Neuronal stem cell (in vitro differentiated cells): ENCODE measurements around the gene TRAPPC1.

Source experiments
- DNase-seq: peaks from one replicate; pipeline ENCODE4 v3.0.0-alpha.2; 2013; ENCODE audit warnings: low spot score
- H2AFZ ChIP-seq: one replicate; pipeline ENCODE4 v1.6.1; 2013; ENCODE audit warnings: mild to moderate bottlenecking, low read length, inconsistent platforms
- H2AK5ac ChIP-seq: 2 replicates; pipeline ENCODE4 v1.6.1; 2013; ENCODE audit warnings: low read depth, mild to moderate bottlenecking, inconsistent platforms, low read length, moderate library complexity, mixed read lengths
- H2BK120ac ChIP-seq: 2 replicates; pipeline ENCODE4 v1.6.1; 2013; ENCODE audit warnings: low read depth, mild to moderate bottlenecking, inconsistent platforms, low read length, moderate library complexity, mixed read lengths
- H2BK12ac ChIP-seq: one replicate; pipeline ENCODE4 v1.6.1; 2013; ENCODE audit warnings: low read length, inconsistent platforms
- H2BK15ac ChIP-seq: 2 replicates; pipeline ENCODE4 v1.6.1; 2013; ENCODE audit warnings: mild to moderate bottlenecking, low read length, inconsistent platforms, mixed read lengths
- H2BK5ac ChIP-seq: one replicate; pipeline ENCODE4 v1.6.1; 2013; ENCODE audit warnings: inconsistent platforms, mild to moderate bottlenecking, low read length, moderate library complexity
- H3K14ac ChIP-seq: one replicate; pipeline ENCODE4 v1.6.1; 2013; ENCODE audit warnings: low read length, inconsistent platforms
- H3K18ac ChIP-seq: 2 replicates; pipeline ENCODE4 v1.6.1; 2013; ENCODE audit warnings: low read length, inconsistent platforms
- H3K23ac ChIP-seq: 2 replicates; pipeline ENCODE4 v1.6.1; 2013; ENCODE audit warnings: low read depth, mild to moderate bottlenecking, mixed read lengths, low read length, inconsistent platforms; ENCODE audit not compliant: poor library complexity
- H3K27ac ChIP-seq: replicated peaks from 3 replicates; pipeline ENCODE4 v1.5.1; 2013; ENCODE audit warnings: low read length, inconsistent platforms
- H3K27me3 ChIP-seq, 3 experiments: 2 replicates each; pipeline ENCODE4 v1.6.1; 2013; ENCODE audit warnings: low read length in 3 of 3, mild to moderate bottlenecking in 2 of 3, inconsistent platforms in 1 of 3, low read depth in 1 of 3, mixed read lengths in 1 of 3, moderate library complexity in 1 of 3; ENCODE audit not compliant: control insufficient read depth in 3 of 3, insufficient read depth in 3 of 3
- H3K36me3 ChIP-seq, 2 donors: replicated peaks in 1 of 2; 2 replicates each; pipeline ENCODE4 v1.6.1; 2013; ENCODE audit warnings: low read length in 2 of 2; ENCODE audit not compliant: control insufficient read depth in 2 of 2, insufficient read depth in 2 of 2
- H3K4ac ChIP-seq: 2 replicates; pipeline ENCODE4 v1.6.1; 2013; ENCODE audit warnings: inconsistent platforms, mild to moderate bottlenecking, low read length, moderate library complexity
- H3K4me1 ChIP-seq, 2 donors: 1 replicate in 1 of 2; 2 replicates in 1 of 2; pipeline ENCODE4 v1.6.1; 2013; ENCODE audit warnings: low read length in 2 of 2, low read depth in 1 of 2; ENCODE audit not compliant: control insufficient read depth in 2 of 2, insufficient read depth in 1 of 2
- H3K4me2 ChIP-seq: one replicate; pipeline ENCODE4 v1.6.1; 2013; ENCODE audit warnings: mild to moderate bottlenecking, low read length, inconsistent platforms; ENCODE audit not compliant: insufficient read depth, poor library complexity, severe bottlenecking
- H3K4me3 ChIP-seq, 2 donors: 2 replicates each; pipeline ENCODE4 v1.5.1; 2013; ENCODE audit warnings: low read length in 2 of 2, mild to moderate bottlenecking in 2 of 2, inconsistent platforms in 1 of 2, moderate library complexity in 1 of 2
- H3K79me1 ChIP-seq: one replicate; pipeline ENCODE4 v1.6.1; 2013; ENCODE audit warnings: low read depth, mild to moderate bottlenecking, inconsistent platforms, low read length, moderate library complexity
- H3K9ac ChIP-seq: one replicate; pipeline ENCODE4 v1.6.1; 2013; ENCODE audit warnings: mild to moderate bottlenecking, low read depth, low read length, inconsistent platforms; ENCODE audit not compliant: poor library complexity
- H3K9me3 ChIP-seq, 2 donors: replicated peaks in 1 of 2; 2 replicates each; pipeline versions ENCODE3 to v1.6.1; 2013; ENCODE audit warnings: low read length in 2 of 2, mild to moderate bottlenecking in 2 of 2, inconsistent platforms in 1 of 2, low read depth in 1 of 2, mixed read lengths in 1 of 2, moderate library complexity in 1 of 2; ENCODE audit not compliant: control insufficient read depth in 2 of 2, insufficient read depth in 1 of 2
- H4K8ac ChIP-seq: one replicate; pipeline ENCODE4 v1.6.1; 2013; ENCODE audit warnings: low read depth, mild to moderate bottlenecking, inconsistent platforms, low read length, moderate library complexity
- H4K91ac ChIP-seq: one replicate; pipeline ENCODE4 v1.6.1; 2013; ENCODE audit warnings: low read length, low read depth, mild to moderate bottlenecking, inconsistent platforms; ENCODE audit not compliant: poor library complexity
- WGBS, 2 donors: extraction: QIAGEN DNeasy Blood & Tissue Kit; methylation state at CpG; one replicate each; pipeline ENCODE4 v1.1.7; 2013; ENCODE audit warnings: missing lambda C conversion rate in 2 of 2, mixed read lengths in 1 of 2; ENCODE audit not compliant: insufficient read length in 2 of 2, insufficient replicate concordance in 1 of 2; ENCODE audit errors: extremely low coverage in 2 of 2; 5-methylcytosine and 5-hydroxymethylcytosine counted together

Gene TRAPPC1

GRCh38 chr17:7903154-7904103, 28.3 kb downstream of the TRAPPC1 start:
- no CpG with 5 or more reads among the region's 22 CpGs for WGBS, 2 donors
- peaks cover 18 to 97% of the 10 kb centered on the region in 2 donors for H3K36me3 ChIP-seq
- H3K9ac ChIP-seq, result no peak overlapping the region
- no peak overlapping the region for H3K18ac ChIP-seq
- H3K4me2 ChIP-seq, result no peak overlapping the region
- H2BK12ac ChIP-seq, result no peak overlapping the region
- no peak overlapping the region for H2BK15ac ChIP-seq
- H3K4me1 ChIP-seq, result peaks cover 0 to 10% of the 10 kb centered on the region in 2 donors
- H3K79me1 ChIP-seq, result no peaks in the 10 kb centered on the region
- no peak overlapping the region for H4K91ac ChIP-seq
- no peak overlapping the region for H3K4ac ChIP-seq
- no peak overlapping the region for H2AK5ac ChIP-seq
- H2AFZ ChIP-seq, result no peak overlapping the region
- no peaks in the 10 kb centered on the region for H3K9me3 ChIP-seq
- DNase-seq, result no peak
- no peak overlapping the region for H3K23ac ChIP-seq
- no peaks in the 10 kb centered on the region for H3K27me3 ChIP-seq
- no peak overlapping the region for H3K4me3 ChIP-seq
- H3K14ac ChIP-seq, result no peak overlapping the region
- peak overlapping the region; percentile 59 for H3K27ac ChIP-seq
- no peak overlapping the region for H2BK120ac ChIP-seq
- no peak overlapping the region for H4K8ac ChIP-seq
- no peak overlapping the region for H2BK5ac ChIP-seq

- H3K9ac ChIP-seq, result no peak overlapping the region
- no peak overlapping the region for H3K4me2 ChIP-seq
- H3K27me3 ChIP-seq, result no peaks in the 10 kb centered on the region
- no CpG with 5 or more reads among the region's 6 CpGs for WGBS, 2 donors
- H2BK5ac ChIP-seq, result no peak overlapping the region
- H3K4ac ChIP-seq, result no peak overlapping the region
- H3K36me3 ChIP-seq, result peaks cover 16 to 91% of the 10 kb centered on the region in 2 donors
- DNase-seq, result no peak
- no peak overlapping the region for H3K18ac ChIP-seq
- H4K8ac ChIP-seq, result no peak overlapping the region
- no peak overlapping the region for H2BK12ac ChIP-seq
- H3K23ac ChIP-seq, result no peak overlapping the region
- no peak overlapping the region for H2BK120ac ChIP-seq
- no peaks in the 10 kb centered on the region for H3K79me1 ChIP-seq
- no peak overlapping the region for H2AFZ ChIP-seq
- H2BK15ac ChIP-seq, result no peak overlapping the region
- no peak overlapping the region for H3K14ac ChIP-seq
- H4K91ac ChIP-seq, result no peak overlapping the region
- no peaks in the 10 kb centered on the region for H3K9me3 ChIP-seq
- H3K4me1 ChIP-seq, result peaks cover 0 to under 1% of the 10 kb centered on the region in 2 donors
- no peak overlapping the region for H3K27ac ChIP-seq
- no peak overlapping the region for H2AK5ac ChIP-seq
- no peak overlapping the region for H3K4me3 ChIP-seq
Observed at GRCh38 chr17:7897773-7898172, 34.0 kb downstream of the TRAPPC1 start.

DNA sequence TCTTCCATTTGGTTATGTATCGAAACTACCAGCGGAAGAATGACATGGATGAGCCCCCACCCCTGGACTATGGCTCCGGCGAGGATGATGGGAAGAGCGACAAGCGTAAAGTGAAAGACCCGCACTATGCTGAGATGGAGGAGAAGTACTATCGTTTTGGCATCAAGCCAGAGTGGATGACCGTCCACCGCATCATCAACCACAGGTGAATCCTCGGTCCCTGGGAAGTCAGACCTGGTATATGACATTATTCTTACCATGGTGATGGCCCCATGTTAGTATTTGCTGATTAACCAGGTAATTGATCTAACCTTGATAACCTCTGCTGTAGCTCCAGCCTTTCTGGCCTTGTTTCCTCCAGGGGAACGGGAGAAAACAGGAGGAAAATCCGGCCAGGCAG, 34.7 kb downstream of the TRAPPC1 start:
- no peak overlapping the region for H3K27ac ChIP-seq
- no peak for DNase-seq
- H2AK5ac ChIP-seq, result no peak overlapping the region
- no peaks in the 10 kb centered on the region for H3K9me3 ChIP-seq
- H3K18ac ChIP-seq, result no peak overlapping the region
- H4K91ac ChIP-seq, result no peak overlapping the region
- no peak overlapping the region for H2BK5ac ChIP-seq
- no peak overlapping the region for H3K4me2 ChIP-seq
- H2BK15ac ChIP-seq, result no peak overlapping the region
- no peak overlapping the region for H3K9ac ChIP-seq
- WGBS, 2 donors, result no CpG with 5 or more reads among the region's 13 CpGs
- no peaks in the 10 kb centered on the region for H3K4me1 ChIP-seq
- H2BK12ac ChIP-seq, result no peak overlapping the region
- H3K14ac ChIP-seq, result no peak overlapping the region
- no peak overlapping the region for H3K23ac ChIP-seq
- no peak overlapping the region for H2BK120ac ChIP-seq
- H3K4ac ChIP-seq, result no peak overlapping the region
- no peak overlapping the region for H3K4me3 ChIP-seq
- no peak overlapping the region for H2AFZ ChIP-seq
- H4K8ac ChIP-seq, result no peak overlapping the region
- peaks cover 16 to 89% of the 10 kb centered on the region in 2 donors for H3K36me3 ChIP-seq
- H3K79me1 ChIP-seq, result no peaks in the 10 kb centered on the region
- H3K27me3 ChIP-seq, result no peaks in the 10 kb centered on the region

DNA sequence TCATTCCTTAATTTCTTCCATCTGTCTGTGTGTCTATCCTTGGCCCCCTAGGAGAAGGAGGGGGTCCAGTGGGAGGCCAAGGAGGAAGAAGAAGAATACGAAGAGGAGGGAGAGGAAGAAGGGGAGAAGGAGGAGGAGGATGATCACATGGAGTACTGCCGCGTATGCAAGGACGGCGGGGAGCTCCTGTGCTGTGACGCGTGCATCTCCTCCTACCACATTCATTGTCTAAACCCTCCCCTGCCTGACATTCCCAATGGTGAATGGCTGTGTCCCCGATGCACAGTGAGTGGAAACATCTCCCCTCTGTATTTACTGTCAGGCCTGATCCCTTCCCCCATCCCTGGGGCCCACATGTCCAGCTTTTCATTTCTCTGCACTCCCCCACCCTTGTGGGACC, 36.9 kb downstream of the TRAPPC1 start:
- Histone ChIP-seq H3K36me3 (peaks cover 19 to 90% of the 10 kb centered on the region in 2 donors), H3K18ac (no peak overlapping the region), H2AFZ (no peak overlapping the region), H4K91ac (no peak overlapping the region), H3K9ac (no peak overlapping the region), H3K23ac (no peak overlapping the region), H2BK12ac (no peak overlapping the region), H2BK5ac (no peak overlapping the region), H2BK120ac (no peak overlapping the region), H3K4me1 (peaks cover under 1 to 1% of the 10 kb centered on the region in 2 donors), H3K9me3 (no peaks in the 10 kb centered on the region), H3K4ac (no peak overlapping the region), H3K4me3 (no peak overlapping the region), H4K8ac (no peak overlapping the region), H3K79me1 (no peaks in the 10 kb centered on the region), H2BK15ac (no peak overlapping the region), H3K27me3 (no peaks in the 10 kb centered on the region), H3K4me2 (no peak overlapping the region), H2AK5ac (no peak overlapping the region), H3K27ac (no peak overlapping the region), H3K14ac (no peak overlapping the region)
- DNase-seq, result no peak
- no CpG with 5 or more reads among the region's 8 CpGs for WGBS, 2 donors
